Breast epithelium (tissue), 3 donors: ENCODE measurements around the gene NINL.

Source experiments
- CTCF ChIP-seq, 3 donors: fragments of 450-650 bp; IDR thresholded peaks; one replicate each; pipeline ENCODE4 v1.5.1; 2016 to 2017; ENCODE audit warnings: antibody characterized with exemption in 3 of 3, mild to moderate bottlenecking in 3 of 3, moderate library complexity in 3 of 3
- POLR2AphosphoS5 ChIP-seq, 3 donors: sonication (generic); formaldehyde crosslinking; IDR thresholded peaks; one replicate each; pipeline ENCODE4 v1.6.1; 2017; ENCODE audit warnings: antibody characterized with exemption in 3 of 3

GRCh38 chr20:25477014-25477882 lies 108.1 kb downstream of the NINL start:
- no peak for TF ChIP-seq CTCF (IDR thresholded peaks at IDR 0.05)
- no peak for TF ChIP-seq POLR2AphosphoS5 (IDR thresholded peaks at IDR 0.05)
